ENCODE data around the gene CYTH3.
"Not testable (repeated sequence)": the region's sequence is repeated elsewhere in the genome, so short reads cannot be mapped to it uniquely, and the experiment has no call there.

CYTH3 gene

DNA sequence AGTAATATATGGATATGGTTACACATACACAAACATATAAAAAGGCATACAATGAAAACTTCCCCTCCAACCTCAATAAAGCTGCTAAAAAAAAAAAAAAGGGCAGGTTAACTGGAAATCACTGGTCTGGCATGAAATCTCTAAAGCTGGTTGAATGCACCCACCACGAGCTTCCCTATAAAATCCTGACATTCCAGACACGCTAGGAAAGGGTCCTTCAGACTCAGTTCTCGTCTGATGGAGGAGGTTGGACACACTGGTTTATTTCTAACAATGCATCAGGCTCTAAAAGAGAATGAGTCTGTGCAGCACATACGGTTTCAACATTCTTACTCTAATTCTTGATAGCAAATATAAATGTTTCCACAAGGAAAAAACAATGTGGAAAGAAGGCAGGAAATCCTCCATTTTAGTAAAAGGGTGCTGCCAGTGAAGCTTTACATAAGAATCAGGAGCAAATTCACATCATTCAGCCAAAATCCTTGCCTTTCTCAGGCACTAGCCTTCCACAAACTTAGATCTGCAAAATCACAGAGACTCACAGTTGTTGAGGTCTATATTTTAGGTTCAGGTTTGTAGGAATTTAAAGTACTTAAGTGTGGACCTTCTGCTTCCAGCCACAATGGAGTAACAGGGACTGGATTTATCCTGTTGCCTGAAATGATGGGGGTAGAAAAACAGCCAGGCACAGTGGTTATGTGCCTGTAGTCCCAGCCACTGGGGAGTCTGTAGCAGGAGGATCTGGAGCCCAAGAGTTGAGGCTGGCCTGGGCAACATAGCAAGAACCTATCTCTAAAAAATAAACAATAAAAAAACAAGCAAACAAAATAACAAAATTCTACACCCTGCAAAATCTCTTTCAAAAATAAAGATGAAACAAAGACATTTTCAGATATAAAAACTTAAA, 73.5 kb downstream of the CYTH3 start:
- no peak for DNase-seq (ENCODE audit: low read depth in 3 of 3, low spot score in 1 of 3)

DNA sequence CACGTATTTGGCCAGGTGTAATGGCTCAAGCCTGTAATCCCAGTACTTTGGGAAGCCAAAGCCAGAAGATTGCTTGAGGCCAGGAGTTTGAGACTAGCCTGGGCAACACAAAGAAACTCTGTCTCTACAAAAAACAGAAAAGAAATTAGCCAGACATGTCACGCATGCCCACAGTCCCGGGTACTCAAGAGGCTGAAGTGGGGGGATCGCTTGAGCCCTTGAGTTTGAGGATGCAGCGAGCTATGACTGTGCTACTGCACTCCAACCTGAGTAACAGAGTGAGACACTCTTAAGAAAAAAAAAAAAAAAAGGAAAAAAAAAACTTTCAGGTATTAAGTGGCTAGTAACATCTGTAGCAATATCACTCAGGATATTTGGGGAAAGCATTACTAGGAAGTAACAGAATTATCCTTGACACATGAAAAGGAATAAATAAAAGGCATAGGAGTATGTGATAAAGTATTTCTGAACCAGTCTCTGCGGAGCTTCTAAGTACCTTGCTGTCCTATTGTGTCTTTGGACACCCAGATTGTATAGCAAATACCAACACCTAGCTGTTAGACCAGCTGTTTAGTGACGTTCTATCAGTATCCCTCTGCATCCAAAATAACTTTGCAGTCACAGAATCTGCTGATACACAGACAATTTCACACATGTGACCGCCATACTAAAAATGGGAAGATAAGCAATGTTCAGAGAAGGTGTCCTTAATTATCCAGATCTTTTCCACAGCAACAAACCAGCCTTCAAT, 74.4 kb downstream of the CYTH3 start:
- DNase-seq (ENCODE audit: low read depth in 3 of 3, low spot score in 1 of 3): no peak

DNA sequence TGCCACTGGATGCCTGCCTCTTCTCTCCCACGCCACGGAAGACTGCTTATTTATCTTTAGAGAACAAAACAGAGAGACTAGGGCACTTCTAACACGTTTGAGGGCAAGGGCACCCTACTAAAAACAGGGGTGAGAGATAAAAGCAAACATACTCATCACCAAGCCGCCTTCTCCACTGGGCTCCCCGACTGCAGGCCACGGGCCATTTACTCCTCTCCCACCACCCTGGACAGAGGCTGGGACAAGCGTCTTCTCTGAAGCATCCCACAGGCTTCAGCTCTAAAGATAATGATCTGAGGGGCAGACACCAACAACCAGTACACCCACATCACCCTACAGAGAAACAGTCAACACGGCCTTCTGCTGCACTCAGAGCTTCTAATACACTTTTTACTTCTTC, 78.7 kb downstream of the CYTH3 start:
- no peak for DNase-seq (ENCODE audit: low read depth in 3 of 3, low spot score in 1 of 3)

DNA sequence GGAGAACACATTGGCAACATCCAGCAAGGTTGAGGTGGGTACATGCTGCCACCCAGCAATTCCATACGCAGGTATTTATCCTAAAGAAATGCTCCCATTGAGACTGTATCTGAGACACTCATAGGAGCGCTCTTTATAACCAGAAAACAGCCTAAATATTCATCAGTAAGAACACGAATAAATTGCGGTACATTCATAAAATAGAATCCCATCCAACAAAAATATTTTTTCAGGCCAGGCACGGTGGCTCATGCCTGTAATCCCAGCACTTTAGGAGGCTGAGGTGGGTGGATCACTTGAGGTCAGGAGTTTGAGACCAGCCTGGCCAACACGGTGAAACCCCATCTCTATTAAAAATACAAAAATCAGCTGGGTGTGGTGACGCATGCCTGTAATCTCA, 81.9 kb downstream of the CYTH3 start:
- DNase-seq (ENCODE audit: low read depth in 3 of 3, low spot score in 1 of 3): not testable (repeated sequence)

DNA sequence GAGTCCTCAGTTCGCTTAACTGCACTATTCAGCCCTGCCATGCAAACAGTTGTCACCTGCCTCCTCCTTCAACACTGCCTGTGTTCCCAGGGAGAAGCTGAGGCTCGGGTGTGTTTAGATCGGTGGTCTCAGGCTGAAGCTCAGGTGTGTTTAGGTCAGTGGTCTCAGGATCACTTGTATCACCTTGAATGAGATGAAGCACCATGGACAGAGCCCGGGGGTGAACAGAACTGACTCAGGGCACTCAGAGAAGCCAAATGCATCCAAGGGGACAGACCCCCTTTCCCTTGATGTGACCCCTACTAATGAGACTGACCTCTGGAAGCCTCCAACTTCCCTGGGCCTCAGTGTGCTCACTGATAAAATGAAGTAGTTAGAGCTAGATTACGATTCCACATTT, 84.0 kb downstream of the CYTH3 start:
- no peak for DNase-seq (ENCODE audit: low read depth in 3 of 3, low spot score in 1 of 3)

DNA sequence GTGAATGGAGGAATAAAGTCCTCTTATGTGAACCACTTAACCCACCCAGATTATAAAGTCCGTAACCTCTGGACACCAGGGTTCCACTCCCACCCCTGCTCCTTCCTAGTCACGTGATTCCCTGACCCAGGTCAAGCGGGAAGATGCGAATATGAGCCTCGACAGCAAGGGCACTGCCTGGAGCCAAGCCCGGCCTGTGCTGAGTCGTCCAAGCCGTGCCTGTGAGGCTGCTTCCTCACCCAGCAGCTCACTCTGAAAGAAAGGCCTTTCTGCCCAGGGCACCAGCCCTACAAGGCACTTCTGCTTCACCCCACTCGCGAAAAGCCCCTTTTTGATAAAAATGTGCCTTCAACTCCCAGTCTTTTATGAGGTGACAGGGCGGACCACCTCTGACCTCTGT, 85.8 kb downstream of the CYTH3 start:
- DNase-seq (ENCODE audit: low read depth in 3 of 3, low spot score in 1 of 3): no peak

DNA sequence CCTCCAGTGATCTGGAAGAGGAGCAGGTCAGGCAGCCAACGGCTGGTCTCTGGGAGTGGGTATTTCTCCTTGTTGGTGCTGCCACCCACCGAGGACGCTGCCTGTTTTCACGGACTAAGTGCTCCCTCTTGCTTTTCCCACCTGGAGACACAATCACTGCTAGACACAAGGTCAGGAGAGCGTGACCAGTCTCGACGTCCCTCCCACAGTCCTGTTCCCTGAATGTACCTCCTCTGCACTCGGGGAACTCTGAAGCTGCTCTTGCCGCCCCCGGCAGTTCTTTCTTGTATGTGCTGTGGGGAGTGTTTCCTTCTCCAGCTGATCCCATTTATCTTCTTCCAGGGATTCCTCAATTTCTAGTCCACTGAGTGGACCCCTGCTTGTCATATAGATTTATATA, 89.4 kb downstream of the CYTH3 start:
- DNase-seq (ENCODE audit: low read depth in 3 of 3, low spot score in 1 of 3): no peak

DNA sequence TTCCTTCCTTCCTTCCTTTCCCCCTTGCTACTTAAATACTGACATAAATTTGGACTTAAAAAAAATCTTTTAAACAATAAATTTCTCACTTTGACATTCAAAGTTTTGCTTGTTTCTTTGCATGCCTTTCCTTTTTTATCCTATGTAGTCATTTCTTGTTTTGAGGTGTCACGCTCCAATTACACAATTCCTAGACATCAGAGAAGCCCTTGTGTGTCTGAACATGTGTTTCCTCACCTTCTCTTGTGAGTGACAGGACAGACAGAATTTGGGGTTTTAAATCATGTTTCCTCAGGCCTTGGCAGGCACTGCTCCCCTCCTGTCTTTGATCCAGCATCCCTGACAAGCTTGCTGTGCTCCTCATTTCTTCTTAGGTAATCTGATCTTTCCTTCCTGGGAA, 91.3 kb downstream of the CYTH3 start:
- DNase-seq (ENCODE audit: low read depth in 3 of 3, low spot score in 1 of 3): no peak

DNA sequence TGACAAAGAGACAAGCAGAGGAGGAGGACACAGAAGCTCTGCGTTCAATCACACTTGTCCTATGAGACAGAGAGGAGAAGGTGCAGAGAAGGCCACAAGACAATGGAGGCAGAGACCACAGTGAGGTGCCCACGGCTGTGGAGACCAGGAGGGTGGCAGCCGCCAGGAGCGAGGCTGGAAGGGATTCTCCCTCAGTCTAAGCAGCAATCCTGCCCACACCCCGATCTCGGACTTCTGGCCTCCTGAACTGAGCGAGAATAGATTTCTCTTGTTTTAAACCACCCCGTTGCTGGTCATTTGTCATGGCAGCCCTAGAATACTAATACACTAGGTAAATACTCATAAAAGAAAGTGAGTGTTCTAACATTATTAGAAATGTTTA, 92.1 kb downstream of the CYTH3 start:
- no peak for DNase-seq (ENCODE audit: low read depth in 3 of 3, low spot score in 1 of 3)

DNA sequence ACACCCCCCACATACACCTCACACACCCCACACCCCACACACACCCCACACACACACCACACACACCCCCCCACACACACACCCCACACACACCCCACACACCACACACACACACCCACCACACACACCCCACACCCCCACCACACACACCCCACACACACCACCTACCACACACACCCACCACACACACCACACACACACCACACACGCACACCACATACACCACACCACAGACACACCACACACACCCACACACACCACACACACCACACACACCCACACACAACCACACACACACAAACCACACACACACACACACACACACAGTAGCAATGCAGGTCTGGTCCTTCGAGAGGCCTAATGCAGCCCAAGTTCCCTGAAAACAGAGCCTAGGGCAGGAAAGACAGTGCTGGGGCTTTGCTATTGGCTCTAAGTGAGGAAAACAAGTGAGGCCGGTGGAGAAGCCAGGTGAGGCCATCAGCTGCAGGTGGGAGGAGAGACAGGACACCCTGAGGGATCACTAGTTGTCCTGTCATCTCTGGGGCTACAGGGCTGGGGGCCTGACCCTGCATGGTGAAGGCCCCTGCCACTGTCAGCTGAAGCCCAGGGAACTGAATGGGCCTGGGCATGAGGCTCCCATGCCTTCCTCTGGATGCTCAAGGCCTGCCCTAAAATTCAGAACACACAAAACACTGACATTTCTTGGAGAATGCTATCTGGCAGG, 92.6 kb downstream of the CYTH3 start:
- DNase-seq (ENCODE audit: low read depth in 3 of 3, low spot score in 1 of 3): no peak

DNA sequence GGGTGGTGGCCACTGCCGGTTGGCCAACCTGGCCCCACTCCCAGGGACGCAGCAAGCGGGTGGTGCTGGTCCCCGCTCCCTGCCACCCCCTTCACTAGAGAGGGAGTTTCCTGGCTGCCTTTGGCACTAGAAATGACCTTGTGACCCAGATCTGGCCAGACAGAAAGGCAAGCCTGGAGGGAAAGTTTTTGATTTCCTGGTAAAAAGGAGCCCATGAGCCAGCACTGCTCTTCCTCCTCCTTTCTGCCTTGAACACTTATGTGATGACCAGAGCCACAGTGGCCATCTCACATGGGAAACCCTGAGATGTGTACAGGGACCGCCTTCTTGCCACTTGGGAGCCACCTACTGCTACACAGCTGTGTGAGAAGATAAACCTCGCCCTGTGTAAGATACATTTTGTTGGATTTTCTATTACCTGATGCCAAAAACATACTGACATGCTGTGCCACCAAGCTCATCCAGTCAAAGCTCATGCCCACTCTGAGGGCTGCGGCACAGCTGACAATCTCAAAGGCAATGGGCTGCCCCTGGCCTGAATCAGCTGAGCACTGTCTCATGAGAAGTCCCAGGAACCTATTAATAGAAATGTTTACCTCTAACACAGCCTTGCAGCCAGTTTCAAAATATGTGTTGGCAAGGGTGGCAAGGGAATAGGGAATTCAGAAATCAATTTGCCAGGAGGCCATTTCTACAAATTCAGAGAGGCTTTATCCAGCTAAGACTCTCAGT, 94.0 kb downstream of the CYTH3 start:
- no peak for DNase-seq (ENCODE audit: low read depth in 3 of 3, low spot score in 1 of 3)

DNA sequence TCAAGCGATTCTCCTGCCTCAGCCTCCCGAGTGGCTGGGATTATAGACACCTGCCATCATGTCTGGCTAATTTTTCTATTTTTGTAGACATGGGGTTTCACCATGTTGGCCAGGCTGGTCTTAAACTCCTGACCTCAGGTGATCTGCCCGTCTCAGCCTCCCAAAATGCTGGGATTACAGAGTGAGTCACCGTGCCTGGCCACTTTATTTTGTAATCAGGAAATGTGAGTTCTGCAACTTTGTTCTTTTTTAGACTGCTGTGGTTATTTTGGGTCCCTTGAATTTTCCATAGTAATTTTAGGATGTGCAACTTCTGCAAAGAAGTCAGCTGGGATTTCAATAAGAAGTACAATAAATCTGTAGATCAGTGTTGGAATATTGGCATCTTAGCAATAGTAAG, 96.8 kb downstream of the CYTH3 start:
- no peak for DNase-seq (ENCODE audit: low read depth in 3 of 3, low spot score in 1 of 3)

DNA sequence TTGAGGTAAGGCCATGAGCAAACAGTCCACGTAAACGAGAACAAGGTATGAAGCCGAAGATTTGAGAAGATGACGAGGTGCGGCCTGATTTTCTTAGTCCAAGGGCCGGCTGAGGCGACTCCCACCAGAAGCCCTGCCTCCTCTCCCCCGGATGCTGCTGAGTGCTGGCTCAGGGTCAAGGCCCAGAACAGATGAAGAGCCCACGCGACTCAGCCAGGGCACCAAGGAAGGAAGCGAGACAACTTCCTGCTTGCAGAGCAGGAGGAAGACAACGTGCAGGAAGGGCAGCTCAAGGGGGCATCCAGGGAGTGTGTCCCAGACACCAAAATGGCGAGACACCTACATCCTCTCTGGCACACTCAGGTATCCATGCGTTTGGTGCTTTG, 99.5 kb downstream of the CYTH3 start:
- no peak for DNase-seq (ENCODE audit: low read depth in 3 of 3, low spot score in 1 of 3)

DNA sequence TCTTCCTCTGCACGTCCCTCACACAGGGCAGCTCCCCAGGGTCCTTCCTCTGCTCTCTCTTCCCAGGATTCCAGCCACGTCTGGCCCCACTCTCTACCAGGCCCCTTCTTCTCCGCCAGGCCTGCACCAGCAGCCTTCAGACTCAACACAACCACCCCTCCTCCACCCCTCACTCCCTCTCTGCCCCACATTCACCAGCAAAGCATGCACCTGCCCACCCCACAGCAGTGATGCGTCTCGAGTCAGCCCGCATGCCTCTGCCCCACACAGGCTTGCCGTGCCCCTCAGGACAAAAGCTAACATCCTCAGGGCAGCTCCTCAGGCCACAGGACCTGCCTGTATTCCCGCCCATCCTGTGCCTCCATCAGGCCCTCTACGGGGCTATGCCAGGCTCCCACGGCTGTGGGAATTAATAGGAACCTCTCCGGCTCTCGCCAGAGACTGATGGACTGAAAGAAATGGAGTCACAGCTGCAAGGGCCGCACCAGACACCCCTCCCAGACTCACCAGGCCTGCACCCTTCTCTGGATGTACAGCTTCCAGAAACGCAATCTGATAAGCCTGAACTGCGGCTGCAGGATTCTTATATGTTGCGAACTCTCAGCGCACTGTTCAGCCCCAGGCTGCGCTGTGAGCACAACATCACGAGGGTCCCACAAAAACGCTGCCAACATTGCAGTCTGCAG, 100.1 kb downstream of the CYTH3 start:
- no peak for DNase-seq (ENCODE audit: low read depth in 3 of 3, low spot score in 1 of 3)

DNA sequence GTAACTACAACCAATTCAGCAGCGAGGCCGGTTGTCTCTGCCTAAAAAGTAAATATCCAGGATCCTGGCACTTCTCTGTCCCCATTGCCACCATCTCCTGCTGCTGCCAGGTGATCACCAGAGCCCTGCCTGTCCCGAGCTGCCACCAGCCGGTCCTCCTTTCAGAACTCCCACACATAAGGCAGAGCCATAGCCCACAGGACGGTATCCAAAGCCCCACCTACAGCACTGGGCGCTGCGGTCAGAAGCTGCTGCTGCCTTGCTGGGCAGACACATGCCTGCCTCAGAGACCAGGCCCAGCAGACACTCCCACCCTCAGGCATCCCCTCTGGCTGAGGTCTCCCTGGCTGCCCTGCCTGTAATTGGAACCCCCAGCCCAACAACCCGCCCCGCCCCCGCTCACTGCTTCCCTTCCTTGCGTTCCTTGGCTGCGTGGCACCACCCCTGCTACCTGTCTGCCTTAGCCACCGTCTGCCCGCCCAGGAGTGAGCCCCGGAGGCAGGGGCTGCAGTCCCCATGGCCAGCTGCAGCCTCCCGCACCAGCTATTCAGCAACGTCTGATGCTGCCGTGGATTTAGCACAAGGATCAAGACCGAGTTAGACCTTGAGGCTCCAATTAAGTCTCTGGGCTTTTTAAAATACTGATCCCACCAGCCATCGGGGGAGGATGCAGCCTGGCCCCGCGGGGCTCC, 100.7 kb downstream of the CYTH3 start:
- no peak for DNase-seq (ENCODE audit: low read depth in 3 of 3, low spot score in 1 of 3)

DNA sequence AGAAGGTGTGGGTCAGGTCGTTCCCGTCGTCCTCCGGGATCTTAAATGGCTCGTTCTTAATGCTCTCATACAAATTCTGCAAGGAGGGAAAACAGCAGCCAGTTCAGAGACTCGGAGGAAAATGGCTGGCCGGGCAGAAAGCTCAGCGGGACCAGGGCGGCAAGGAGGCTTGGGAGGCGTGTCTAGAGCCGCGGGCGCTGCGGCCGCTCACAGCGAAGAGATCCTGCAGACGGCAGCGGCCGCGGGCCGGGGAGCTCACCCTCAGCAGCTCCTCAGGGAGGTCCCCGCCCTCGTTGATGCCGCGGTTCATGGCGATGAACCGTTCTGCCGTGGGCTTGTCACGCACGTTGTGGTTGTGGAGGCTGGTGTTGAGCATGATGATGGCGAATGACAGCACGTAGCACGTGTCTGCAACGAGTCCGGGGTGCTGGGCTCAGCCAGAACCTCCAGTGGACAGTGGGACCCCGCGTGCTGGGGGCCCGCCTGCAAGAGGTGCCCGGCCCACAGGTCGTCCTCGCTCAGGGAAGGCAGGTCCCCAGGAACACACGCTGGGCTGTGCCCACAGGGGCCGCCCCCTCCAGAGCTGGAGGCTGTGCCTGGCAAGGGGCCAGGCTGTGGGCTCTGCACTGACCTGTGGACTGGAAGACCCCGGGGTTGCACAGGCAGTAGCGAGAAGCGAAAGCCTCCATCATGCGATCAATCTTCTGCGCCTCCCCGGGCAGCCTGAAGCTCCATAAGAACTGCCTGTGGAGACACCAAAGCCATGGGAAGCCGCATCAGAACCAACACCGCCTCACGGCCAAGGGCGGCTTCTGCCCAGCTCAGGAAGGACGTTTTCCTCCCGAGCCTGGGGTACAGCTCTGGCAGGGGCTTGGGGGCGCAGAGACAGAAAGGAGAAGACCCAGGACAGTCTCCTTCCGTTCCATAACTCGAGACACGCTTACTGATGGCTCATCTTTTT, 101.6 kb downstream of the CYTH3 start:
- DNase-seq (ENCODE audit: low read depth in 3 of 3, low spot score in 1 of 3): no peak

DNA sequence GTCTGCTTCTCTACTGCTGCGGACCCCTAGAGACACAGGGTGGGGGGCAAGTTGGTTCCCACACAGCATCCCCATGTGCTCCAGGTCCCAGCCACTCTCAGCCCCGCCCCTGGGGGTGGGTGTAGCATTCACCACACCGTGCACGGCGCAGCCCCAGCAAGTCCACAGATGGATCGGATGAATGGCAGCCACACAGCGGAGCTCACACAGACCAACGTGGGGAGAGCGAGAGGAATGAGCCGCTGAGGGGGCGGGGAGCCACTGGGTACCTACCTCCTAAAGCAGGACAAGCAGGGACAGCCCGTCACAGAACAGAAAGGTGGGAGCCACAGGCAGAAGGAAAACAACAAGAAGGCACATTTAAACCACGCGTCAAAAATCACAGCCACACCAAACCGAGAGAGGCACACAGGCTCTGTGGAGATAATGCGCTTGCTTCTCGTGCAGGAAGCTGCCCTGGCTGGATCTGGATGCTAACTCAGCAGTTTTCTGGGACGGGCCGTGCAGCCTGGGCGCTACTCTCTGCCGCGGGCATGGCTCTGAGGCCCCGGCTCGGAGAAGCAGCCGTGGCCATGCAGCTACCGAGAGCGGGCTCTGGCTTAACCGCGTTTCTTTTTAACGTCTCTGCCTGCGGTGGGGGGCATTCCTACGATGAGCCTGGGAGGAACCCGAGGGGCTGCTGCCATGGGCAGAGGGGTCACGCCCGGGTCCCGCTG, 102.5 kb downstream of the CYTH3 start:
- no peak for DNase-seq (ENCODE audit: low read depth in 3 of 3, low spot score in 1 of 3)

DNA sequence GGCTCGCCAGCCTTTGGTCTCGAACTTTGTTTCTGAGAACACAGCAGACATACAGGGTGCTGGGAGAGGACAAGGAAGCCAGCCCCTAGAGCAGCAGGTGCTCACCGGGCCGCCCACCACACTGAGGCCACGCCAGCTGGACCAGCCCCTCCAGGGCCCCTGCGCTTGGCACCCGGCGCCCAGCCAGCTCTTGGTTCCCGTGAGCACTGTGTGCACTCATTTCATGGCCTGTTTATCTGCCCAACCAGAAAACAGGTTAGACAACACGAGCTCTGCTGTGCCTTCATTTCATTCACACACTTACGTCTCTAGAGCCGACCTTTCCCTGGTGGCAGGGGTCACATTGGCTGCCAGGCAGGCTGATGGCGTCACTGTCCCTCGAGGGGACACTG, 104.0 kb downstream of the CYTH3 start:
- DNase-seq (ENCODE audit: low read depth in 3 of 3, low spot score in 1 of 3): no peak

All from stimulated activated CD4-positive, alpha-beta T cell treated with anti-CD3 and anti-CD28 coated beads, TNF-alpha, amount 100 ng/mL, for 1 hour (primary cell).